OCI-LY7 (cell line): ENCODE results near the gene MLX.

Experiments
- EZH2phosphoT487 ChIP-seq: fragments of 200-600 bp; sonication (generic); IDR thresholded peaks from 2 replicates; pipeline ENCODE4 v1.6.1; 2018; ENCODE audit warnings: low read depth, borderline replicate concordance, mild to moderate bottlenecking, mixed run types, antibody characterized with exemption, low read length, moderate library complexity, mixed read lengths
- TF ChIP-seq, protein P1 (sequence below): fragments of 200-600 bp; sonication (generic); conservative IDR thresholded peaks from 2 replicates; pipeline ENCODE4 v1.5.1; 2014; ENCODE audit warnings: mild to moderate bottlenecking, antibody characterized with exemption, low read length, moderate library complexity, mixed read lengths

DNA sequence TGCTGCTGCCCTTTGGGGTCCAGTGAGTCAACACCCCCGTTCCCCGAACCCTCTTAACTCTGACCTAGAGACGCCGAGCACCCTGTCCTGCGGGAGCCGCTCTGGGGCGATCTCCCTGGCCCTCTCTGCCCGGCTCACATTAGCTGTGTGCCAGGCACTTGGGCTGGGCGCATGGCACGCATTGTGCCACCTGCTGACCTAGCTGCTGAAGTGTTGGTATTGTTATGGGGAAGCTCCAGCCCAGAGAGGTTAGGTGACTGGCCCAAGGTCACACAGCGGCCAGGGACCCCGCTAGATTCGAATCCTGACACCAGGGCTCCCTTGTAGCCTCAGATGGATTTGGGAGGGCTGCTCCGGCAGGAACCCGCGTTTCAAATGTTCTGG lies 13.0 kb upstream of the MLX start:
- TF ChIP-seq, protein P1, sequence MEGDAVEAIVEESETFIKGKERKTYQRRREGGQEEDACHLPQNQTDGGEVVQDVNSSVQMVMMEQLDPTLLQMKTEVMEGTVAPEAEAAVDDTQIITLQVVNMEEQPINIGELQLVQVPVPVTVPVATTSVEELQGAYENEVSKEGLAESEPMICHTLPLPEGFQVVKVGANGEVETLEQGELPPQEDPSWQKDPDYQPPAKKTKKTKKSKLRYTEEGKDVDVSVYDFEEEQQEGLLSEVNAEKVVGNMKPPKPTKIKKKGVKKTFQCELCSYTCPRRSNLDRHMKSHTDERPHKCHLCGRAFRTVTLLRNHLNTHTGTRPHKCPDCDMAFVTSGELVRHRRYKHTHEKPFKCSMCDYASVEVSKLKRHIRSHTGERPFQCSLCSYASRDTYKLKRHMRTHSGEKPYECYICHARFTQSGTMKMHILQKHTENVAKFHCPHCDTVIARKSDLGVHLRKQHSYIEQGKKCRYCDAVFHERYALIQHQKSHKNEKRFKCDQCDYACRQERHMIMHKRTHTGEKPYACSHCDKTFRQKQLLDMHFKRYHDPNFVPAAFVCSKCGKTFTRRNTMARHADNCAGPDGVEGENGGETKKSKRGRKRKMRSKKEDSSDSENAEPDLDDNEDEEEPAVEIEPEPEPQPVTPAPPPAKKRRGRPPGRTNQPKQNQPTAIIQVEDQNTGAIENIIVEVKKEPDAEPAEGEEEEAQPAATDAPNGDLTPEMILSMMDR = no peak
- no peak for TF ChIP-seq EZH2phosphoT487
